ENCODE measurements around the gene EPG5. TPM values are rescaled to one million over a fixed set of nuclear protein-coding genes. Genes with fewer than 3 reads are reported as not detected.

EPG5 gene
- total and polyA plus RNA-seq, 2 donors from 2014 or later = 4.8 to 32.5 TPM

GRCh38 chr18:45876161-45876560, 91.0 kb downstream of the EPG5 start:
- intact Hi-C loops (cut with DNase I) = no loop called here
- DNase-seq (no peak), FAIRE-seq (no peak)
- no peak overlapping the region for H3K9ac ChIP-seq (ENCODE audit: low read length in 3 of 3)
- H3K4me1 ChIP-seq (ENCODE audit: control insufficient read depth in 2 of 3, insufficient read depth in 2 of 3, low read depth in 1 of 3, low read length in 3 of 3) = peaks cover 0 to 2% (median 0%) of the 10 kb centered on the region in 3 donors
- no peaks in the 10 kb centered on the region for H3K27me3 ChIP-seq (ENCODE audit: control insufficient read depth, insufficient read depth, low read length)
- peaks cover 7 to 37% (median 10%) of the 10 kb centered on the region in 3 donors for H3K36me3 ChIP-seq (ENCODE audit: control insufficient read depth in 2 of 3, insufficient read depth in 3 of 3, low read length in 3 of 3)
- no peak overlapping the region for H3K4me3 ChIP-seq (ENCODE audit: low read length in 3 of 3)
- no peaks in the 10 kb centered on the region for H3K9me3 ChIP-seq (ENCODE audit: control insufficient read depth in 2 of 3, insufficient read depth in 1 of 3, low read length in 3 of 3)
- no peak for TF ChIP-seq CTCF (IDR thresholded peaks at IDR 0.05; ENCODE audit: borderline replicate concordance, extremely low read depth, insufficient read depth)
- no peak overlapping the region for H3K27ac ChIP-seq (ENCODE audit: low read depth in 2 of 2, low read length in 2 of 2)

GRCh38 chr18:45874491-45875184, 92.5 kb downstream of the EPG5 start:
- intact Hi-C loops (cut with DNase I) = no loop called here
- no peak overlapping the region for H3K9ac ChIP-seq (ENCODE audit: low read length in 3 of 3)
- no peak overlapping the region for H3K27ac ChIP-seq (ENCODE audit: low read depth in 2 of 2, low read length in 2 of 2)
- no peaks in the 10 kb centered on the region for H3K27me3 ChIP-seq (ENCODE audit: control insufficient read depth, insufficient read depth, low read length)
- DNase-seq (no peak), FAIRE-seq (no peak)
- no peak for TF ChIP-seq CTCF (IDR thresholded peaks at IDR 0.05; ENCODE audit: borderline replicate concordance, extremely low read depth, insufficient read depth)
- H3K36me3 ChIP-seq (ENCODE audit: control insufficient read depth in 2 of 3, insufficient read depth in 3 of 3, low read length in 3 of 3) = peaks cover 7 to 46% (median 10%) of the 10 kb centered on the region in 3 donors
- H3K9me3 ChIP-seq (ENCODE audit: control insufficient read depth in 2 of 3, insufficient read depth in 1 of 3, low read length in 3 of 3) = no peaks in the 10 kb centered on the region
- no peak overlapping the region for H3K4me3 ChIP-seq (ENCODE audit: low read length in 3 of 3)
- H3K4me1 ChIP-seq (ENCODE audit: control insufficient read depth in 2 of 3, insufficient read depth in 2 of 3, low read depth in 1 of 3, low read length in 3 of 3) = no peaks in the 10 kb centered on the region

- no peak overlapping the region for H3K9ac ChIP-seq (ENCODE audit: low read length in 3 of 3)
- H3K27ac ChIP-seq (ENCODE audit: low read depth in 2 of 2, low read length in 2 of 2) = no peak overlapping the region
- peaks cover 5 to 36% (median 12%) of the 10 kb centered on the region in 3 donors for H3K36me3 ChIP-seq (ENCODE audit: control insufficient read depth in 2 of 3, insufficient read depth in 3 of 3, low read length in 3 of 3)
- intact Hi-C loops (cut with DNase I) = no loop called here
- no peaks in the 10 kb centered on the region for H3K9me3 ChIP-seq (ENCODE audit: control insufficient read depth in 2 of 3, insufficient read depth in 1 of 3, low read length in 3 of 3)
- TF ChIP-seq CTCF (IDR thresholded peaks at IDR 0.05; ENCODE audit: borderline replicate concordance, extremely low read depth, insufficient read depth) = no peak
- FAIRE-seq (no peak), DNase-seq (no peak)
- no peaks in the 10 kb centered on the region for H3K27me3 ChIP-seq (ENCODE audit: control insufficient read depth, insufficient read depth, low read length)
- no peak overlapping the region for H3K4me3 ChIP-seq (ENCODE audit: low read length in 3 of 3)
- no peaks in the 10 kb centered on the region for H3K4me1 ChIP-seq (ENCODE audit: control insufficient read depth in 2 of 3, insufficient read depth in 2 of 3, low read depth in 1 of 3, low read length in 3 of 3)
Measured at GRCh38 chr18:45871431-45872084, 95.6 kb downstream of the EPG5 start.

All from kidney (tissue), 14 donors.